ENCODE data around the gene RPS3. TPM values are rescaled to one million over a fixed set of nuclear protein-coding genes. Genes with fewer than 3 reads are reported as not detected.

RPS3 gene

Small RNA genes lying within 50 kb of the gene (small RNA-seq; reads per million reads assigned to genes)
- gene SNORD15A (ENCODE audit: low read depth) = not detected
- 65.3 reads per million, percentile 91 among the genes with 10 or more reads in this experiment for gene SNORD15B (ENCODE audit: low read depth)

Data from mesenchymal stem cell (in vitro differentiated cells and primary cell).